GM12892 (cell line): Measurements from ENCODE around the gene FAM222A.

Experiments
- POLR2A ChIP-seq: IDR thresholded peaks from 2 replicates; pipeline ENCODE4 v1.6.1; 2011; ENCODE audit warnings: low read depth, low read length, control low read depth
- POLR2AphosphoS5 ChIP-seq: IDR thresholded peaks from 2 replicates; pipeline ENCODE4 v1.6.1; 2011; ENCODE audit warnings: low read depth, low read length, control low read depth
- TAF1 ChIP-seq: IDR thresholded peaks from 2 replicates; pipeline ENCODE4 v1.6.1; 2011; ENCODE audit warnings: low read depth, mild to moderate bottlenecking, control low read depth, low read length, borderline replicate concordance

DNA sequence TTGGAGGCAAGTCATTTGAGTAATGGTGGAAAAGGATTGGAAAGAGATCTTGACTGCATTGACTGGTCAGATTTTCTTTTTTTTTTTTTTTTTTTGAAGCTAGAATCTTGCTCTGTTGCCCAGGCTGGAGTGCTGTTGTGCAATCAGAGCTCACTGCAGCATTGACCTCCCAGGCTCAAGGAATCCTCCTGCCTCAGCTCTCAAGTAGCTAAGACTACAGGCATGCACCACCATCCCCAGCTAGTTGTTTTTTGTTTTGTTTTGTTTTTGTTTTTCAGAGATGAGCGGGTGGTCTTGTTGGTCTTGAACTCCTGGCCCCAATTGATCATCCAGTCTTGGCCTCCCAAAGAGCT, 30.9 kb upstream of the FAM222A start:
- TF ChIP-seq TAF1 (no peak), POLR2AphosphoS5 (no peak), POLR2A (no peak)
